Caki2 (cell line): ENCODE results near the gene TRAPPC12. TPM values are rescaled to one million over a fixed set of nuclear protein-coding genes. Genes with fewer than 3 reads are reported as not detected.
"Not testable (repeated sequence)": the region's sequence is repeated elsewhere in the genome, so short reads cannot be mapped to it uniquely, and the experiment has no call there.

Experiments
- DNase-seq: peaks from one replicate; pipeline ENCODE4 v3.0.0-alpha.2; 2015; ENCODE audit warnings: low read depth
- in situ Hi-C: cut with HindIII; loops from 2 replicates; pipeline ENCODE4 v1.10.0; 2016; ENCODE audit warnings: low sequenced_read_pairs, low pct_unique_long_range_greater_than_20kb, mixed read lengths
- total RNA-seq: library from RNA; depleted of rRNA; stranded (reverse); fragments of >200 nt; shearing (Covaris generic); gene quantifications from 2 replicates; pipeline ENCODE4 v1.2.3, GENCODE V29; 2014; ENCODE audit warnings: low replicate concordance

Gene TRAPPC12
- total RNA-seq, 1 experiment from 2014 or later, result 40.7 TPM

DNA sequence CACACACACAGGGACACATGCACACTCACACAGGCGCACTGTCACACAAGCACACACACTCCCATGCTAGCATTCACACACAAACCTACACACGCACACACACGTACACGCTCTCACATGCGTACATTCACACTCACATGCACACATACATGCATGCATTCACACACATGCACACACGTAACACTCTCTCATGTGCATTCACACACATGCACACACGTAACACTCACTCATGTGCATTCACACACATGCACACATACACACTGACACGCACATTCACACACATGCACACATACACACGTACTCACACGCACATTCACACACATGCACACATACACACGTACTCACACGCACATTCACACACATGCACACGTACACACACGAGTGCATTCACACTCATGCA, 123.6 kb downstream of the TRAPPC12 start:
- in situ Hi-C loops, result no loop called here
- no peak for DNase-seq

GRCh38 chr2:3503483-3503882, 124.0 kb downstream of the TRAPPC12 start:
- in situ Hi-C loops, result no loop called here
- no peak for DNase-seq

- in situ Hi-C loops, result no loop called here
- no peak for DNase-seq
These were observed 125.2 kb downstream of the TRAPPC12 start for GRCh38 chr2:3504741-3505140.

GRCh38 chr2:3505771-3506170, 126.3 kb downstream of the TRAPPC12 start:
- in situ Hi-C loops, result no loop called here

GRCh38 chr2:3512086-3512485, 132.6 kb downstream of the TRAPPC12 start:
- in situ Hi-C loops, result no loop called here
- no peak for DNase-seq

More at GRCh38 chr2:3505771-3506170, 126.3 kb downstream of the TRAPPC12 start:
- DNase-seq, result no peak

DNA sequence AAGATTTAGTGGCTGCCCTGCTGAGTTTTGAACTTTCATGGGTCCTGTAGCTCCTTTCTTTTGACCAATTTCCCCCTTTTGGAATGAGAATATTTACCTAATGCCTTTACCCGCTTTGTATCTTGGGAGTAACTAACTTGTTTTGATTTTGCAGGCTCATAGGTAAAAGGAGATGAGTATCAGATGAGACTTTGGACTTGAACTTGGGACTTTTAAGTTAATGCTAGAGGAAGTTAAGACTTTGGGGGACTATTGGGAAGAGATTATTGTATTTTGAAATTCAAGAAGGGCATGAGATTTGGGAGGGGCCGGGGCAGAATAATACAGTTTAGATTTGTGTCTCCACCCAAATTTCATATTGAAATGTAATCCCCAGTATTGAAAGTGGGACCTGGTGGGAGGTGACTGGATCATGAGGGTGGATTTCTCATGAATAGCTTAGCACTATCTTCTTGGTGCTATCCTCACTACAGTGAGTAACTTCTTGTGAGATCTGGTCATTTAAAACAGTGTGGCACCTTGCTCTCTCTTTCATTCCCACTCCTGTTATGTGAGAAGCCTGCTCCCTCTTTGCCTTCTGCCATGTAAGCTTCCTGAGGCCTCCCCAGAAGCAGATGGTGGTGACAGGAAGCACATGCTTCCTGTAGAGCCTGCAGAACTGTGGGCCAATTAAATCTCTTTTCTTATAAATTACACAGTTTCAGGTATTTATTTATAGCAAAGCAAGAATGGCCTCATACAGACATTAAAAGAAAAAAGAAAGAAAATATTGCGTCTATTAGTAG, 133.7 kb downstream of the TRAPPC12 start:
- in situ Hi-C loops, result no loop called here
- DNase-seq, result no peak

DNA sequence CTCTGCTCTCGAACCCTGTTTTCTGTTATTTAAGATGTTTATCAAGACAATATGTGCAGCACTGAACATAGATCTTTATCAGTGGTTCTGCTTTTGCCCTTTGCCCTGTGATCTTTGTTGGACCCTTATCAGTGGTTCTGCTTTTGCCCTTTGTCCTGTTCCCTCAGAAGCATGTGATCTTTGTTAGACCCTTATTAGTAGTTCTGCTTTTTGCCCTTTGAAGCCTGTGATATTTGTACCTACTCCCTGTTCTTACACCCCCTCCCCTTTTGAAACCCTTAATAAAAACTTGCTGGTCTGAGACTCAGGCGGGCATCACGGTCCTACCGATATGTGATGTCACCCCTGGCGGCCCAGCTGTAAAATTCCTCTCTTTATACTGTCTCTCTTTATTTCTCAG, 135.9 kb downstream of the TRAPPC12 start:
- in situ Hi-C loops, DNase-seq: not testable (repeated sequence)

DNA sequence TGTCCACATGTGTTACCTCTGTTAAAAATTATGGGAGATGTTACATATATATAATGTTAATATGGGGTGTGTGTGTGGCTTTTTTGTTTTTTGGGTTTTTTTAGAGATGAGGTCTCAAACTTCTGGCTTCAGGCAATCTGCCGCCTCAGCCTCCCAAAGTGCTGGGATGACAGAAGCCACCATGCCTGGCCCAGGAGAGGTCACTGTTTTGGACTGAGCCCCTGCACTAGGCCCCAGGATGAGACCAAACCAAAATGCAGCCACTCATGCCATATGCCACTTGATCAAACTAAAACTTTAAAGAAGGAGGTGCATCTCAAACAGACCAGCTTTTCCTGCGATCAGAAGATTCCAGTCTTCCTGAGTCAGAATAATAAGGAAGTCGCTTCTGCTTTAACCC, 137.3 kb downstream of the TRAPPC12 start:
- no peak for DNase-seq
- in situ Hi-C loops, result no loop called here

- in situ Hi-C loops, result no loop called here
- DNase-seq, result no peak
These were observed 138.5 kb downstream of the TRAPPC12 start for GRCh38 chr2:3517948-3518495.

GRCh38 chr2:3518496-3519254, 139.2 kb downstream of the TRAPPC12 start:
- in situ Hi-C loops, result no loop called here
- DNase-seq, result peak; percentile 97

GRCh38 chr2:3519255-3520205, 140.0 kb downstream of the TRAPPC12 start, which contains the start of gene ADI1:
ADI1 (minus strand) TSS chr2:3519531; CDS start chr2:3519487, 44 bp downstream.
- DNase-seq, result peak; percentile 83

DNA sequence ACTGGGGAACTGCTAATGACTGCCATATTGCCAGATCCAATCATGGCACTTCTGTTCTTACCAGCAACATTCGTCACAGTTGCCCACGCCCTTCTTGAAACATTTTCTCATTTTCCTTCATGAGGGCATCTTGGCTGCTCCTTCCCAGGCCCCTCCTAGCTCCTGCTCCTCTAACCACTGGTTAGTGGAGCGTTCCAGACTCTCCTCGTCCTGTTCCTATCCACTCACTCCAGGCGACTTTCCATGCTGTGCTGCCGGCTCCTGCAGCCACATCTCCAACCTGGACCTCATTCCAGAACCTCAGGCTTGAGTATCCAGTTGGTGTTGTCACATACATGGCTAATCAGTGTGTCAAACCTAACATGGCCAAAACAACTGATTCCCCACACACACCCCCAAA, 141.1 kb downstream of the TRAPPC12 start:
- in situ Hi-C loops, result no loop called here
- DNase-seq, result no peak

More at GRCh38 chr2:3519255-3520205, 140.0 kb downstream of the TRAPPC12 start, which contains the start of gene ADI1:
- in situ Hi-C loops, result no loop called here

GRCh38 chr2:3522961-3523421, 143.5 kb downstream of the TRAPPC12 start:
- DNase-seq, result no peak

DNA sequence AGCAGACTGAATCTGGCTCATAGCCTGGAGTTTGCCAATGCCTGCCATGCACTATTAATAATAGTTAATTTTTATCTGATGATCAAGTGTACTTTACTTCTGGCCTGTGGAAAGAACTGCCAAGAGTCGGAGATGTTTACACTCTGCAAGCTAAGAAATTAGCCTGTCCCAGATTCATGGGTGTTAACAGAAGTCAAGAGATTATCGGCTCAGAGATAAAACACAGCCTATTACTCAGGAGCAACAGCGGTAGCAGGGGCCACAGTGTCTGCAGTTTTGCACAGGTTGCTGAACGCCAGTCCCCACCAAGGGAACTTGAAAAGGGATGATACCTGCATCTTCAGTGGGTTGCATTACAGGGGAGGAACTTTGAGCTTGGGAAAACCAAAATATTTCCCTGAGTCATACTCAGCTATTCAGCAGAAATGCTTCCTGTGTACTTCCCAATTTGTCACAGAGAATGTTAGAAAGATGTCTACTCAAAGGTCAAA, 144.1 kb downstream of the TRAPPC12 start:
- no peak for DNase-seq
- in situ Hi-C loops, result no loop called here

More at GRCh38 chr2:3522961-3523421, 143.5 kb downstream of the TRAPPC12 start:
- in situ Hi-C loops, result no loop called here

DNA sequence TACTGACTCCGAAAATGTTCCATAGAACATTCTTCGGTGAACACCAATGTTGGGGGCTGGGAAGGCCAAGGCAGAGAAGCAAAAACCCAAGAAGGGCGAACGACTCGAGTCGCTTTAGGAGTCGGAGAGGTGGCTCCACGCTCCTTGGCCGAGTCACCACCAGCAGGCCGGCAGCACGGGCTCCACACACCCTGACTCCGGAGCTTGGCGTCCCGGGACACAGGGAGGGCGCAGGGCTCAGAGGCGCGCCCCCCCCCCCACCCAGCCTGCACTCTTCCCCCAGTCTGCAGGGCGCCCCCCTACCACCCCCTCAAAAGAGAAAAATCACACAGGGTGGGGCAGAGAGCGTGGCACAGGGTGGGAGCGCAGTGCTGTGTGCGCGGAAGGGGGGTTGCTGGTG, 147.4 kb downstream of the TRAPPC12 start:
- DNase-seq, result no peak
- in situ Hi-C loops, result no loop called here

DNA sequence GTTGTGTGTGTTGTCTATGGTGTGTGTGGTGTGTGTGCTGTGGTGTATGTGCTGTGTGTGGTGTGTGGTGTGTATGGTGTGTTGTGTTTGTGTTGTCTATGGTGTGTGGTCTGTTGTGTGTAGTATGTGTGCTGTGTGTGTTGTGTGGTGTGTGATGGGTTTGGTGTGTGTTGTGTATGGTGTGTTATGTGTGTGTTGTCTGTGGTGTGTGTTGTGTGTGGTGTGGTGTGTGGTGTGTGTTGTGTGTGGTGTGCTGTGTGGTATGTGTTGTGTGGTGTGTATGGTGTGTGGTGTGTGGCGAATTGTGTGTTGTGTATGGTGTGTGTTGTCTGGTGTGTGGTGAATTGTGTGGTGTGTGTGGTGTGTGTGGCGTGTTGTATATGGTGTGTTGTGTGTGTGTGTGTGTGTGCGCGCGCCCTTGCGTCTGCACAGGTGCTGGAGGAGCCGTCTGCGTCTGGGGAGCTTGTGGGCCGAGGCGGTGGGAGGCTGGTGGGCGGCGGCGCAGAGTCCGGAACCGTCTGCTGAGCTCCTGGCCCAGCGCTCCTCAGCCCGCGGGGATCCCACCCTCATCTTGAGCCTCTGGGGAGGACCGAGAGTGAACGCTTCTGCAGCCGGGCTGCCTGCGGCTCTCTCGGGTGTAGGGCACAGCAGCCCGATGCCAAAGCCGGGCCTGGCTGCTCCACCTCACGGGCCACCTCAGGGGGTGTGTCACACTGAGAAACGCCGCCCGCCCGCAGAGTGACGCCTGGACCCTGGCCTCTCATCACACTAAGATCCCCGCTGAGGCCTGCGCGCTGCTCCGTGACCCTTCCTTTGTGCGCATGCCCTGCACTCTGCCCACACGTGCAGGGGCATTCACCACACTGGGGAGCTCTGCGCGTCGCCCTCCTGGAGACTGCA, 148.6 kb downstream of the TRAPPC12 start:
- in situ Hi-C loops, result no loop called here

More for the DNA sequence above, 148.6 kb downstream of the TRAPPC12 start:
- DNase-seq, result no peak
